Uterus (tissue), 4 donors: ENCODE data around the gene ART4. TPM values are rescaled to one million over a fixed set of nuclear protein-coding genes. Genes with fewer than 3 reads are reported as not detected.

Experiments used
- DNase-seq, 2 donors: peaks; one replicate each; pipeline ENCODE4 v3.0.0-alpha.2; 2019 to 2020
- H3K27ac ChIP-seq, 2 donors: fragments of 200-600 bp; sonication (generic); 1 replicate in 1 of 2; 2 replicates in 1 of 2; pipeline ENCODE4 v1.5.1; 2016 to 2018
- H3K27me3 ChIP-seq, 2 donors: fragments of 200-600 bp; sonication (generic); one replicate each; pipeline ENCODE4 v1.5.1; 2018 to 2019; ENCODE audit warnings: control low read depth in 1 of 2
- H3K36me3 ChIP-seq, 2 donors: fragments of 200-600 bp; sonication (generic); one replicate each; pipeline ENCODE4 v1.5.1; 2019; ENCODE audit warnings: control low read depth in 1 of 2
- H3K4me1 ChIP-seq, 2 donors: fragments of 200-600 bp; sonication (generic); one replicate each; pipeline ENCODE4 v1.5.1; 2018 to 2019; ENCODE audit warnings: control low read depth in 1 of 2
- H3K4me3 ChIP-seq, 2 donors: fragments of 200-600 bp; sonication (generic); 1 replicate in 1 of 2; 2 replicates in 1 of 2; pipeline ENCODE4 v1.5.1; 2018 to 2019; ENCODE audit warnings: mild to moderate bottlenecking in 1 of 2
- H3K9me3 ChIP-seq, 2 donors: fragments of 200-600 bp; sonication (generic); one replicate each; pipeline ENCODE4 v1.5.1; 2019; ENCODE audit warnings: control low read depth in 1 of 2
- POLR2A ChIP-seq, 2 donors: fragments of 450-650 bp; IDR thresholded peaks; one replicate each; pipeline ENCODE4 v1.6.1; 2016; ENCODE audit warnings: antibody characterized with exemption in 2 of 2, mild to moderate bottlenecking in 1 of 2, moderate library complexity in 1 of 2
- intact Hi-C: fragments of 100-400 bp; cut with DNase I; formaldehyde crosslinking; loops from one replicate; pipeline ENCODE4 v1.15.1; 2023; ENCODE audit warnings: low total_unique reads
- total RNA-seq, 4 donors: library from RNA; depleted of rRNA in 3 of 4; stranded (reverse); fragments of >200 nt in 3 of 4; gene quantifications; one replicate each; pipeline versions ENCODE4 v1.1.0 to v1.2.4, GENCODE V29; 2014 to 2023
- TF ChIP-seq, protein P1 (sequence below), 4 experiments: fragments of 200-600 bp in 2 of 4; fragments of 450-650 bp in 2 of 4; sonication (generic) in 2 of 4; IDR thresholded peaks; one replicate each; pipeline ENCODE4 v1.5.1; 2016 to 2019; ENCODE audit warnings: antibody characterized with exemption in 4 of 4, mild to moderate bottlenecking in 2 of 4, moderate library complexity in 1 of 4
- donor health status: DM: yes; HTN: yes; CAD: no.

ART4 gene
- total RNA-seq, 4 donors from 2014 or later = 0.51 to 3.7 (median 1.0) TPM

DNA sequence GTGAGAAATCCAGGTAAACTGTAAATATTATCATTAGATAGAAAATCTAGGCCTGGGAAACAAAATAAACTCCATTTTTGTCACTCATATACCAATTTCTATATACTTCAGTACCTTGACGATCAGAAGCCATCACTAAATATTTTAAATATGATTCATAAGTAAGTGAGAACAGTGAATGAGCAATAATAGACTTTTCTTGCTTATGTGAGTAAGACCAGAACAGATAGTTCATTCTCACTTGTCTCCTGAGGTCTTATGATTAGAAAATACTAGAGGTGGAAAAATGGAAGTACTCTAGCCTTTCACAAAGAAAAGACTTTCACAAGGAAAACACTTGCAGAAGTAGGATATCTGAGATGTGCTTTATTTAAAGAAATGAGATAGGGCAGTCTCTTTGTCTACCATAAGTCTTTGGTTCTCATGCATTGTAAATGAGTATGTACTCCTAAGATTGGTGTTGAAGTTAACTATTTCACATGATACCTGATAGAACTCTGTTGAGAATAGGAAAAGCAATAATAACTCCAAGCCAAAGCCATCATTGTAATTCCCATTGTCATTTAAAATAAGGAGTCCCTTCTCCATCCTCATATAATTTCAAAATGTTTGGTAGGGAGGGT is 19.2 kb downstream of the ART4 start:
- no peak for TF ChIP-seq POLR2A (IDR thresholded peaks at IDR 0.05)
- TF ChIP-seq, protein P1, sequence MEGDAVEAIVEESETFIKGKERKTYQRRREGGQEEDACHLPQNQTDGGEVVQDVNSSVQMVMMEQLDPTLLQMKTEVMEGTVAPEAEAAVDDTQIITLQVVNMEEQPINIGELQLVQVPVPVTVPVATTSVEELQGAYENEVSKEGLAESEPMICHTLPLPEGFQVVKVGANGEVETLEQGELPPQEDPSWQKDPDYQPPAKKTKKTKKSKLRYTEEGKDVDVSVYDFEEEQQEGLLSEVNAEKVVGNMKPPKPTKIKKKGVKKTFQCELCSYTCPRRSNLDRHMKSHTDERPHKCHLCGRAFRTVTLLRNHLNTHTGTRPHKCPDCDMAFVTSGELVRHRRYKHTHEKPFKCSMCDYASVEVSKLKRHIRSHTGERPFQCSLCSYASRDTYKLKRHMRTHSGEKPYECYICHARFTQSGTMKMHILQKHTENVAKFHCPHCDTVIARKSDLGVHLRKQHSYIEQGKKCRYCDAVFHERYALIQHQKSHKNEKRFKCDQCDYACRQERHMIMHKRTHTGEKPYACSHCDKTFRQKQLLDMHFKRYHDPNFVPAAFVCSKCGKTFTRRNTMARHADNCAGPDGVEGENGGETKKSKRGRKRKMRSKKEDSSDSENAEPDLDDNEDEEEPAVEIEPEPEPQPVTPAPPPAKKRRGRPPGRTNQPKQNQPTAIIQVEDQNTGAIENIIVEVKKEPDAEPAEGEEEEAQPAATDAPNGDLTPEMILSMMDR (IDR thresholded peaks at IDR 0.05) = no peak
- no peak for DNase-seq
- Histone ChIP-seq H3K9me3 (no peaks in the 10 kb centered on the region), H3K27me3 (no peaks in the 10 kb centered on the region), H3K4me3 (no peak overlapping the region), H3K36me3 (no peaks in the 10 kb centered on the region), H3K27ac (no peak overlapping the region), H3K4me1 (no peaks in the 10 kb centered on the region)
- intact Hi-C loops = no loop called here

DNA sequence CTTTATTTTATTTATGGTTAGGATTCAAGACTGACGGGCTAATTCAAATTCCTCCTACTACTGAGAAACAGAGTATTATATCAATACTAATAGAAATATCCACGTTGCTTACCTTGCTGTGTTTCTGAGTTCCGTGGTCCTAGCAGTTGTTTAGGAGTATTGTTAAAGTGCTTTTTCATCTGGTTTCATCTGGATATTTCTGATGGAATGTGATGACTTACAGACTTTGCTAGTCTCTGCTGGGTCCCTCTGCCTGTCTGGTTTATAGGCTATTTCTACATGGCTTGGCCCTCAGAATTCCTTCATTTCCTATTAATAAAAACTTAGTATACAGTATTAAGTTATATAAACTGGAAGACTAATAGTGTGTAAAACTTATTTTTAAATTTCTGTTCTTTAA is 29.3 kb downstream of the ART4 start, which contains the start of gene SMCO3:
TSS of gene SMCO3 (minus strand) at position 169 of the 400 bp plus-strand sequence. CDS start 7,502 bp downstream, outside the sequence.
- Histone ChIP-seq H3K9me3 (no peaks in the 10 kb centered on the region), H3K27me3 (no peaks in the 10 kb centered on the region), H3K36me3 (no peaks in the 10 kb centered on the region), H3K4me3 (no peak within 1 kb of the TSS), H3K4me1 (no peaks in the 10 kb centered on the region), H3K27ac (no peak within 1 kb of the TSS)
- intact Hi-C loops = no loop called here
- TF ChIP-seq, protein P1 (IDR thresholded peaks at IDR 0.05) = no peak
- no peak for TF ChIP-seq POLR2A (IDR thresholded peaks at IDR 0.05)
- DNase-seq = no peak

DNA sequence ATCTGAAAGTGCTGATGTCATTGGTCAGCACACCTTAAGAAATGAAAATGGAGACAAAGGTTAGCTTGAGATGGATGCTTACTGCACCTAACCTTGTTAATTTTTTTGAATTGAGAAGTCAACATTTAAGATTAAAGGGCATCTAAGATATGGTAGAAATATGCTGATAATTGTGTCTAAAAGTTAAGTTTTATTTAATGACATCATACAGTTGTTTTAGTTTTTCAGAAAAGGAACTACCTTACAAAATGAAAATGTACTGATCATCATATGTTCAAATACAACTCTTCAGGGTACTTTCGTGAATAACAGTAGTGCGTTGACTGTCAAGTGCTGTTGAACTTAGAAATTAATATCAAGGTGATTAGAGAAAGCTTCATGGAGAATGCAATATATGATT is 31.8 kb downstream of the ART4 start:
- no peaks in the 10 kb centered on the region for H3K36me3 ChIP-seq
- intact Hi-C loops = no loop called here
- no peaks in the 10 kb centered on the region for H3K9me3 ChIP-seq
- no peak overlapping the region for H3K4me3 ChIP-seq
- H3K4me1 ChIP-seq = no peaks in the 10 kb centered on the region
- no peak for DNase-seq
- H3K27ac ChIP-seq = no peak overlapping the region
- H3K27me3 ChIP-seq = no peaks in the 10 kb centered on the region
- no peak for TF ChIP-seq POLR2A (IDR thresholded peaks at IDR 0.05)
- TF ChIP-seq, protein P1 (IDR thresholded peaks at IDR 0.05) = no peak

DNA sequence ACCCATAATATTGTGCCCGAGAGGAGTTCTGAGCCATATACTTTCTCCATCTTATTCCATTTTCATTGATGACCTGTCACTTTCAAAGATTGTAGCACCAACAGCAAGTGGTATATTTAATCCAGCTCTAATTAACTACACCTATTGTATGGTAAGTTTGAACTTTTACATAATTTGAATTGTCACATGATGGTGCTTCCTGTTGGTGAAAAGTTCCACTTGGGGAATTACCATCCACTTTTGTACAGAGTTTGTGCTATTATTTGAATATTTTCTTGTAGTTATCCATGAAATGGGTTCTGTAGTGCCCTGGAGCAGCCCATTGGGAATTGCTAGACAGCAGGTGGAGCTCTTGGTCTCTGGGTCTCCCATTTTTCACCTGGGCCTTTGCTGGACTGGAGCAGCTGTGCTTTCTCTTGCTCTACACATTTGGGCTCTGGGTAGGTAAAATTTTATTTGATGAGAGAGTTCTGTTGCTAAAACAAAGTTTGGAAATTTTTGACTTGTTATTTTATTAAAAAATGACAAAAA is 32.3 kb downstream of the ART4 start:
- Histone ChIP-seq H3K27me3 (no peaks in the 10 kb centered on the region), H3K27ac (no peak overlapping the region), H3K4me3 (no peak overlapping the region), H3K9me3 (no peaks in the 10 kb centered on the region), H3K4me1 (no peaks in the 10 kb centered on the region), H3K36me3 (no peaks in the 10 kb centered on the region)
- DNase-seq = no peak
- intact Hi-C loops = no loop called here
- no peak for TF ChIP-seq POLR2A (IDR thresholded peaks at IDR 0.05)
- TF ChIP-seq, protein P1 (IDR thresholded peaks at IDR 0.05) = peak in 2 of 4 experiments; percentile 17 to 25

DNA sequence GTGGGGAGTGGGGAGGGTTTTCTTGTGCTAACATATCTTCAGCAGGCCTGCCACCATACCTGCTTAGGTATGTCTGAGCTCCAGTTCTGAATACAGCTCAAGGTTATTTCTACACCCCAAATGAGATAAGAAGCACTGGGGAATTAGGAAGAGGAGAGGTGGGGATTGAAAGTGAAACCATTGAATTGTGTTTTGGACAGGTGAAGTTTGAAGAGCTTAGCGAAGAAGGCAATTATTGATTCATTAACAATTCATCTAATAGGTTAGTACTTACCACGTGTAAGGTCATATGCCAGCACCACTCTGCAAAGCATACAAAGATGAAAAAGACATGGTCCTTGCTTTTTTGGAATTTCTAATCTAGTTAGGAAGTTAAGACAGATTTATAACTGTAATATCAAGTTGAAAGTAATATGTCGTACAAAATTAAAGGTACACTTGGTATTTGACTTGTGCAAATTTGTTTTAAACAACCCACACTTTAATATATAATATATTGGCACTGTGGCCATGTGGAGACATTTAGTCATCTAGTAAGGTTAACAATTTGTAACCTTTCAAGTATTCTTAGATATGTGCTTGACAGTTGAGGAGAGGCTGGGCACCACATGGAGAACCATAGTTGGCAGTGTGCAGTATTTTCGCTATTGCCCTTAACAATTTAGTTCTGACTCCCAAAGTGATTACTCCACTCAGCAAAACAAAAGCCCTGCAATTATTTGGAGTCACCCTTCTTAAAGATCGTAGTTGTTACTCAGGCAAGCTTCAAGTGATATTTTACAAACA is 33.0 kb downstream of the ART4 start:
- no peak for DNase-seq
- H3K27ac ChIP-seq = no peak overlapping the region
- H3K4me1 ChIP-seq = no peaks in the 10 kb centered on the region
- intact Hi-C loops = no loop called here
- no peaks in the 10 kb centered on the region for H3K9me3 ChIP-seq
- no peak overlapping the region for H3K4me3 ChIP-seq
- no peaks in the 10 kb centered on the region for H3K27me3 ChIP-seq
- H3K36me3 ChIP-seq = no peaks in the 10 kb centered on the region
- TF ChIP-seq POLR2A (IDR thresholded peaks at IDR 0.05) = no peak
- TF ChIP-seq, protein P1 (IDR thresholded peaks at IDR 0.05) = no peak
